ENCODE measurements around the gene IAH1.

DNA sequence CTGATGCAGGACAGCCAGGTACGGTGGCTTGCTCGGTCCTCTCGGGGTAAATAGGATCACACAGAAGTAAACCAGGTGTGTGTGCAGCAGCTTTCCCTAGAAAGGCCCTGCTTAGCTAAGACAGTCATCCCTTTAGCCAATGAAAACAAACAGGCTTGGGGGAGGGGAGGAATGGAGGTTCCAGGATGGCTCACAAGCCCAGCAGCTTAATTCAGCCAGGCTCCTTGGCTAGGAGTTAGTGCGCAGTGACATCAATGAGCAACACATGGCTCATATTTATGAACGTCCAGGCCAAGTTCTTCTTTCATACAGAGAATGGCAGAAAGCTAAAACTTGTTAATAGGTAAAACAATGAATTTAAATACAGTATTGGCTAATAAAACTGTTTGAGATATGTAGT lies 10.2 kb downstream of the IAH1 start:
- TF ChIP-seq, protein P1, sequence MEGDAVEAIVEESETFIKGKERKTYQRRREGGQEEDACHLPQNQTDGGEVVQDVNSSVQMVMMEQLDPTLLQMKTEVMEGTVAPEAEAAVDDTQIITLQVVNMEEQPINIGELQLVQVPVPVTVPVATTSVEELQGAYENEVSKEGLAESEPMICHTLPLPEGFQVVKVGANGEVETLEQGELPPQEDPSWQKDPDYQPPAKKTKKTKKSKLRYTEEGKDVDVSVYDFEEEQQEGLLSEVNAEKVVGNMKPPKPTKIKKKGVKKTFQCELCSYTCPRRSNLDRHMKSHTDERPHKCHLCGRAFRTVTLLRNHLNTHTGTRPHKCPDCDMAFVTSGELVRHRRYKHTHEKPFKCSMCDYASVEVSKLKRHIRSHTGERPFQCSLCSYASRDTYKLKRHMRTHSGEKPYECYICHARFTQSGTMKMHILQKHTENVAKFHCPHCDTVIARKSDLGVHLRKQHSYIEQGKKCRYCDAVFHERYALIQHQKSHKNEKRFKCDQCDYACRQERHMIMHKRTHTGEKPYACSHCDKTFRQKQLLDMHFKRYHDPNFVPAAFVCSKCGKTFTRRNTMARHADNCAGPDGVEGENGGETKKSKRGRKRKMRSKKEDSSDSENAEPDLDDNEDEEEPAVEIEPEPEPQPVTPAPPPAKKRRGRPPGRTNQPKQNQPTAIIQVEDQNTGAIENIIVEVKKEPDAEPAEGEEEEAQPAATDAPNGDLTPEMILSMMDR (conservative IDR thresholded peaks at IDR 0.05; ENCODE audit: low read depth, low read length), result no peak
- no peak for TF ChIP-seq EZH2 (IDR thresholded peaks at IDR 0.05; ENCODE audit: low read length, unreplicated experiment)
